ENCODE data around the gene MPLKIP. TPM values are rescaled to one million over a fixed set of nuclear protein-coding genes. Genes with fewer than 3 reads are reported as not detected.

Gene MPLKIP
- total and polyA plus RNA-seq, 2 experiments from 2014 or later = 64.0 to 147 TPM

DNA sequence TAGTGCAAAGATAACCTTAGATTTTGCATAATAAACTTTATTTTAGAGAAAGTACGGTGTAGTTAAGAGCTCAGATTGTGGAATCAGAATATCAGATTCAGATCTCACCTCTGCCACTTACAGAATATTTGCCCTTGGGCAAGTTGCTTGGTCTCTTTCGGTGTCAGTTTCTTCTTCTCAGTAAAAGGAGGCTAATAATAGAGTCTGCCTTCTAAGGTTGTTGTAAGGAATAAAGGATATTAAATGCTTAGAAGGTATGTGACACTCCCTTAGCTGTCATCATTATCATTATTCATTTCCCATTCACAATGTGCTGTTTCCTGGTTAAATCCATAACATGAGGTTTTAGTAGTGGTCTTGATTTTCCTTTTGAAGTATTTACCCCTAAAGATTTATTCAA is 42.2 kb downstream of the MPLKIP start:
- no peak overlapping the region for H3K4me2 ChIP-seq
- ATAC-seq = no peak
- peaks cover 22% of the 10 kb centered on the region for H3K4me1 ChIP-seq (ENCODE audit: insufficient read depth)
- no peaks in the 10 kb centered on the region for H3K27me3 Mint-ChIP-seq (ENCODE audit: insufficient read depth, low read depth, poor library complexity)
- no peak overlapping the region for H3K27ac Mint-ChIP-seq
- H3K4me1 Mint-ChIP-seq = peaks cover 20% of the 10 kb centered on the region
- no peaks in the 10 kb centered on the region for H3K27me3 ChIP-seq (ENCODE audit: insufficient read depth)
- no peaks in the 10 kb centered on the region for H3K79me2 ChIP-seq (replicated peaks; ENCODE audit: insufficient read depth)
- no peak overlapping the region for H3K27ac ChIP-seq (ENCODE audit: low read depth)
- peaks cover 6% of the 10 kb centered on the region for H3K36me3 ChIP-seq (ENCODE audit: insufficient read depth)
- H2AFZ ChIP-seq = no peak overlapping the region
- no peaks in the 10 kb centered on the region for H3K9me3 Mint-ChIP-seq
- no peaks in the 10 kb centered on the region for H3F3A ChIP-seq (replicated peaks; ENCODE audit: low read depth)
- no peak overlapping the region for H3K4me3 Mint-ChIP-seq
- peaks cover 44% of the 10 kb centered on the region for H3K36me3 Mint-ChIP-seq (ENCODE audit: low read depth)
- no peak for TF ChIP-seq EZH2phosphoT487 (IDR thresholded peaks at IDR 0.05; ENCODE audit: unreplicated experiment)
- TF ChIP-seq POLR2AphosphoS5 (IDR thresholded peaks at IDR 0.05; ENCODE audit: low read depth) = no peak
- no peak for TF ChIP-seq NANOG (IDR thresholded peaks at IDR 0.05; ENCODE audit: borderline replicate concordance)
- TF ChIP-seq, protein P1, sequence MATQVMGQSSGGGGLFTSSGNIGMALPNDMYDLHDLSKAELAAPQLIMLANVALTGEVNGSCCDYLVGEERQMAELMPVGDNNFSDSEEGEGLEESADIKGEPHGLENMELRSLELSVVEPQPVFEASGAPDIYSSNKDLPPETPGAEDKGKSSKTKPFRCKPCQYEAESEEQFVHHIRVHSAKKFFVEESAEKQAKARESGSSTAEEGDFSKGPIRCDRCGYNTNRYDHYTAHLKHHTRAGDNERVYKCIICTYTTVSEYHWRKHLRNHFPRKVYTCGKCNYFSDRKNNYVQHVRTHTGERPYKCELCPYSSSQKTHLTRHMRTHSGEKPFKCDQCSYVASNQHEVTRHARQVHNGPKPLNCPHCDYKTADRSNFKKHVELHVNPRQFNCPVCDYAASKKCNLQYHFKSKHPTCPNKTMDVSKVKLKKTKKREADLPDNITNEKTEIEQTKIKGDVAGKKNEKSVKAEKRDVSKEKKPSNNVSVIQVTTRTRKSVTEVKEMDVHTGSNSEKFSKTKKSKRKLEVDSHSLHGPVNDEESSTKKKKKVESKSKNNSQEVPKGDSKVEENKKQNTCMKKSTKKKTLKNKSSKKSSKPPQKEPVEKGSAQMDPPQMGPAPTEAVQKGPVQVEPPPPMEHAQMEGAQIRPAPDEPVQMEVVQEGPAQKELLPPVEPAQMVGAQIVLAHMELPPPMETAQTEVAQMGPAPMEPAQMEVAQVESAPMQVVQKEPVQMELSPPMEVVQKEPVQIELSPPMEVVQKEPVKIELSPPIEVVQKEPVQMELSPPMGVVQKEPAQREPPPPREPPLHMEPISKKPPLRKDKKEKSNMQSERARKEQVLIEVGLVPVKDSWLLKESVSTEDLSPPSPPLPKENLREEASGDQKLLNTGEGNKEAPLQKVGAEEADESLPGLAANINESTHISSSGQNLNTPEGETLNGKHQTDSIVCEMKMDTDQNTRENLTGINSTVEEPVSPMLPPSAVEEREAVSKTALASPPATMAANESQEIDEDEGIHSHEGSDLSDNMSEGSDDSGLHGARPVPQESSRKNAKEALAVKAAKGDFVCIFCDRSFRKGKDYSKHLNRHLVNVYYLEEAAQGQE (IDR thresholded peaks at IDR 0.05; ENCODE audit: unreplicated experiment) = no peak
- TF ChIP-seq, protein P2, sequence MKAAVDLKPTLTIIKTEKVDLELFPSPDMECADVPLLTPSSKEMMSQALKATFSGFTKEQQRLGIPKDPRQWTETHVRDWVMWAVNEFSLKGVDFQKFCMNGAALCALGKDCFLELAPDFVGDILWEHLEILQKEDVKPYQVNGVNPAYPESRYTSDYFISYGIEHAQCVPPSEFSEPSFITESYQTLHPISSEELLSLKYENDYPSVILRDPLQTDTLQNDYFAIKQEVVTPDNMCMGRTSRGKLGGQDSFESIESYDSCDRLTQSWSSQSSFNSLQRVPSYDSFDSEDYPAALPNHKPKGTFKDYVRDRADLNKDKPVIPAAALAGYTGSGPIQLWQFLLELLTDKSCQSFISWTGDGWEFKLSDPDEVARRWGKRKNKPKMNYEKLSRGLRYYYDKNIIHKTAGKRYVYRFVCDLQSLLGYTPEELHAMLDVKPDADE (IDR thresholded peaks at IDR 0.05) = no peak
- TF ChIP-seq CREB1 (CRISPR knock-in tag; IDR thresholded peaks at IDR 0.05; ENCODE audit: low read depth) = no peak
- TF ChIP-seq, protein P3, sequence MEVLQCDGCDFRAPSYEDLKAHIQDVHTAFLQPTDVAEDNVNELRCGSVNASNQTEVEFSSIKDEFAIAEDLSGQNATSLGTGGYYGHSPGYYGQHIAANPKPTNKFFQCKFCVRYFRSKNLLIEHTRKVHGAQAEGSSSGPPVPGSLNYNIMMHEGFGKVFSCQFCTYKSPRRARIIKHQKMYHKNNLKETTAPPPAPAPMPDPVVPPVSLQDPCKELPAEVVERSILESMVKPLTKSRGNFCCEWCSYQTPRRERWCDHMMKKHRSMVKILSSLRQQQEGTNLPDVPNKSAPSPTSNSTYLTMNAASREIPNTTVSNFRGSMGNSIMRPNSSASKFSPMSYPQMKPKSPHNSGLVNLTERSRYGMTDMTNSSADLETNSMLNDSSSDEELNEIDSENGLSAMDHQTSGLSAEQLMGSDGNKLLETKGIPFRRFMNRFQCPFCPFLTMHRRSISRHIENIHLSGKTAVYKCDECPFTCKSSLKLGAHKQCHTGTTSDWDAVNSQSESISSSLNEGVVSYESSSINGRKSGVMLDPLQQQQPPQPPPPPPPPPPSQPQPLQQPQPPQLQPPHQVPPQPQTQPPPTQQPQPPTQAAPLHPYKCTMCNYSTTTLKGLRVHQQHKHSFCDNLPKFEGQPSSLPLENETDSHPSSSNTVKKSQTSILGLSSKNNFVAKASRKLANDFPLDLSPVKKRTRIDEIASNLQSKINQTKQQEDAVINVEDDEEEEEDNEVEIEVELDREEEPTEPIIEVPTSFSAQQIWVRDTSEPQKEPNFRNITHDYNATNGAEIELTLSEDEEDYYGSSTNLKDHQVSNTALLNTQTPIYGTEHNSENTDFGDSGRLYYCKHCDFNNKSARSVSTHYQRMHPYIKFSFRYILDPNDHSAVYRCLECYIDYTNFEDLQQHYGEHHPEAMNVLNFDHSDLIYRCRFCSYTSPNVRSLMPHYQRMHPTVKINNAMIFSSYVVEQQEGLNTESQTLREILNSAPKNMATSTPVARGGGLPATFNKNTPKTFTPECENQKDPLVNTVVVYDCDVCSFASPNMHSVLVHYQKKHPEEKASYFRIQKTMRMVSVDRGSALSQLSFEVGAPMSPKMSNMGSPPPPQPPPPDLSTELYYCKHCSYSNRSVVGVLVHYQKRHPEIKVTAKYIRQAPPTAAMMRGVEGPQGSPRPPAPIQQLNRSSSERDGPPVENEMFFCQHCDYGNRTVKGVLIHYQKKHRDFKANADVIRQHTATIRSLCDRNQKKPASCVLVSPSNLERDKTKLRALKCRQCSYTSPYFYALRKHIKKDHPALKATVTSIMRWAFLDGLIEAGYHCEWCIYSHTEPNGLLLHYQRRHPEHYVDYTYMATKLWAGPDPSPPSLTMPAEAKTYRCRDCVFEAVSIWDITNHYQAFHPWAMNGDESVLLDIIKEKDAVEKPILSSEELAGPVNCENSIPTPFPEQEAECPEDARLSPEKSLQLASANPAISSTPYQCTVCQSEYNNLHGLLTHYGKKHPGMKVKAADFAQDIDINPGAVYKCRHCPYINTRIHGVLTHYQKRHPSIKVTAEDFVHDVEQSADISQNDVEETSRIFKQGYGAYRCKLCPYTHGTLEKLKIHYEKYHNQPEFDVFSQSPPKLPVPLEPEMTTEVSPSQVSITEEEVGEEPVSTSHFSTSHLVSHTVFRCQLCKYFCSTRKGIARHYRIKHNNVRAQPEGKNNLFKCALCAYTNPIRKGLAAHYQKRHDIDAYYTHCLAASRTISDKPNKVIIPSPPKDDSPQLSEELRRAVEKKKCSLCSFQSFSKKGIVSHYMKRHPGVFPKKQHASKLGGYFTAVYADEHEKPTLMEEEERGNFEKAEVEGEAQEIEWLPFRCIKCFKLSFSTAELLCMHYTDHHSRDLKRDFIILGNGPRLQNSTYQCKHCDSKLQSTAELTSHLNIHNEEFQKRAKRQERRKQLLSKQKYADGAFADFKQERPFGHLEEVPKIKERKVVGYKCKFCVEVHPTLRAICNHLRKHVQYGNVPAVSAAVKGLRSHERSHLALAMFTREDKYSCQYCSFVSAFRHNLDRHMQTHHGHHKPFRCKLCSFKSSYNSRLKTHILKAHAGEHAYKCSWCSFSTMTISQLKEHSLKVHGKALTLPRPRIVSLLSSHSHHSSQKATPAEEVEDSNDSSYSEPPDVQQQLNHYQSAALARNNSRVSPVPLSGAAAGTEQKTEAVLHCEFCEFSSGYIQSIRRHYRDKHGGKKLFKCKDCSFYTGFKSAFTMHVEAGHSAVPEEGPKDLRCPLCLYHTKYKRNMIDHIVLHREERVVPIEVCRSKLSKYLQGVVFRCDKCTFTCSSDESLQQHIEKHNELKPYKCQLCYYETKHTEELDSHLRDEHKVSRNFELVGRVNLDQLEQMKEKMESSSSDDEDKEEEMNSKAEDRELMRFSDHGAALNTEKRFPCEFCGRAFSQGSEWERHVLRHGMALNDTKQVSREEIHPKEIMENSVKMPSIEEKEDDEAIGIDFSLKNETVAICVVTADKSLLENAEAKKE (CRISPR knock-in tag; IDR thresholded peaks at IDR 0.05) = no peak
- no peak for TF ChIP-seq ZNF114 (CRISPR knock-in tag; IDR thresholded peaks at IDR 0.05)
- no peak for TF ChIP-seq ZNF331 (CRISPR knock-in tag; IDR thresholded peaks at IDR 0.05; ENCODE audit: low read depth)
- no peak for TF ChIP-seq EZH2 (IDR thresholded peaks at IDR 0.05; ENCODE audit: low read depth, unreplicated experiment)
- TF ChIP-seq, protein P4, sequence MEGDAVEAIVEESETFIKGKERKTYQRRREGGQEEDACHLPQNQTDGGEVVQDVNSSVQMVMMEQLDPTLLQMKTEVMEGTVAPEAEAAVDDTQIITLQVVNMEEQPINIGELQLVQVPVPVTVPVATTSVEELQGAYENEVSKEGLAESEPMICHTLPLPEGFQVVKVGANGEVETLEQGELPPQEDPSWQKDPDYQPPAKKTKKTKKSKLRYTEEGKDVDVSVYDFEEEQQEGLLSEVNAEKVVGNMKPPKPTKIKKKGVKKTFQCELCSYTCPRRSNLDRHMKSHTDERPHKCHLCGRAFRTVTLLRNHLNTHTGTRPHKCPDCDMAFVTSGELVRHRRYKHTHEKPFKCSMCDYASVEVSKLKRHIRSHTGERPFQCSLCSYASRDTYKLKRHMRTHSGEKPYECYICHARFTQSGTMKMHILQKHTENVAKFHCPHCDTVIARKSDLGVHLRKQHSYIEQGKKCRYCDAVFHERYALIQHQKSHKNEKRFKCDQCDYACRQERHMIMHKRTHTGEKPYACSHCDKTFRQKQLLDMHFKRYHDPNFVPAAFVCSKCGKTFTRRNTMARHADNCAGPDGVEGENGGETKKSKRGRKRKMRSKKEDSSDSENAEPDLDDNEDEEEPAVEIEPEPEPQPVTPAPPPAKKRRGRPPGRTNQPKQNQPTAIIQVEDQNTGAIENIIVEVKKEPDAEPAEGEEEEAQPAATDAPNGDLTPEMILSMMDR (conservative IDR thresholded peaks at IDR 0.05; ENCODE audit: low read depth in 2 of 2) = no peak
- TF ChIP-seq STAT1 (IDR thresholded peaks at IDR 0.05; ENCODE audit: unreplicated experiment) = no peak
- no peak for DNase-seq (ENCODE audit: low spot score)
- H4K20me1 ChIP-seq (replicated peaks; ENCODE audit: insufficient read depth) = peaks cover 3% of the 10 kb centered on the region; the same call in 1 of the 2 replicates
- H3K4me3 ChIP-seq = no peak overlapping the region
- H3K9me2 ChIP-seq (ENCODE audit: insufficient read depth) = no peaks in the 10 kb centered on the region

All from GM23338 (cell line).